ENCODE results near the gene RNF166. TPM values are rescaled to one million over a fixed set of nuclear protein-coding genes. Genes with fewer than 3 reads are reported as not detected.
A peak's percentile ranks its signal among the peaks of the same experiment; 100 is the strongest.

Gene RNF166
- total and polyA plus RNA-seq, 2 of the 13 experiments (the other 11 are each of a cell fraction or from before 2014, with no cell fraction given) = 21.4 to 23.0 TPM

DNA sequence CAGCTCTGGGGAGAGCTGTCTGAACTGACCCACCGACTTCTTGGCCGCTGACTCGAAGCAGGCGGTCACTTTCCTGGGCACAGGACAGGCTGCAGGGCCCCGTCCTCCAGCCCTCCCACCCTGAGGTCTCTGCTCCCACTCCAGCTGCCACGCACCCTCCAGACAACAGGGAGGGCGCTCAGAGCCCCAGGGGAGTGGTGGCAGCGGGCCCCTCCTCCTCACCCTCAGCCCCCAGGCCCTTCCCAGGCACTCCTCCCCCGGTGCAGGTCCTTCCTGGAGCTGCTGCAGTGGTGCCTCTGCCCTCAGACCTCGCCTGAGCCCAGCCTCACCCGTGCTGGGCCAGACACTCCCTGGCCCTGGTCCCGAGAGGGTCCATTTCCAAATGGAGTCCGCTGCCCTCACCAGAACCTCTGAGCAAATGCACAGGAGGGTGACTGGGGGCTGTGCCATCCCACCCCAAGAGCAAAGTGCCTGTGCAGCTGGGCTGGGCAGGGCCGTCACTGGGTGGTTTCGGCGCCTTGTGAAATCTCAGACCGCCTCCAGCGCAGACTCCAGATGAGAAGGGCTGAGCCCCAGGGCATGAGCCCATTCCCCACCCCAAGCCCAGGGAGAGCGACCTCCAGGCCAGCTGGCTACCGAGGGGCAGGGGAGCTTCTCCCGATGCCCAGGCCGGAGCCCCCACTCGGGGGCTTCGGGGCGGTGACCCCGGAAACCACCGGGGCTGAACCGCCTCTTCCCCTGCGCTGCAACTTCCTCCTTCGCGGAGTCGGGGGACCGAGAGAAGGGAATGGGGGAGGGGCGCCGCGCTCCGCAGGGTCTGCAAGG is 56.1 kb downstream of the RNF166 start (continued):
- TF ChIP-seq, protein P1, sequence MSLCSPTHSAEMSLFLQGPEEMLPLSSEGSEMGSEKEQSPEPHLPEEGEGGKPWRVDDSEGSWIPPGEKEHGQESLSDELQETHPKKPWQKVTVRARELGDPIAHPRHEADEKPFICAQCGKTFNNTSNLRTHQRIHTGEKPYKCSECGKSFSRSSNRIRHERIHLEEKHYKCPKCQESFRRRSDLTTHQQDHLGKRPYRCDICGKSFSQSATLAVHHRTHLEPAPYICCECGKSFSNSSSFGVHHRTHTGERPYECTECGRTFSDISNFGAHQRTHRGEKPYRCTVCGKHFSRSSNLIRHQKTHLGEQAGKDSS (CRISPR knock-in tag; IDR thresholded peaks at IDR 0.05; ENCODE audit: borderline replicate concordance, low read depth) = 0 out of 2 replicates have a peak, but pooled peaks have one; percentile 86
- TF ChIP-seq NR2C2 (CRISPR knock-in tag; IDR thresholded peaks at IDR 0.05; ENCODE audit: borderline replicate concordance) (peak; percentile 47; the same call in 1 of the 2 replicates), ZMYM4 (CRISPR knock-in tag; IDR thresholded peaks at IDR 0.05) (peak; percentile 13; the same call in 1 of the 2 replicates), CHCHD3 (CRISPR knock-in tag; IDR thresholded peaks at IDR 0.05) (0 out of 2 replicates have a peak, but pooled peaks have one; percentile 14), ZNF234 (CRISPR knock-in tag; conservative IDR thresholded peaks at IDR 0.05) (0 out of 2 replicates have a peak, but pooled peaks have one; percentile 8), CCDC6 (CRISPR knock-in tag; IDR thresholded peaks at IDR 0.05) (peak; percentile 53; the same call in 1 of the 2 replicates), MTF2 (CRISPR knock-in tag; IDR thresholded peaks at IDR 0.05; ENCODE audit: borderline replicate concordance) (0 out of 2 replicates have a peak, but pooled peaks have one; percentile 20), CEBPB (IDR thresholded peaks at IDR 0.05; ENCODE audit: borderline replicate concordance, low read depth, low read length) (peak; percentile 45; the same call in 1 of the 2 replicates), ZNF33B (CRISPR knock-in tag; IDR thresholded peaks at IDR 0.05) (no peak), KLF9 (CRISPR knock-in tag; IDR thresholded peaks at IDR 0.05; ENCODE audit: low read depth) (0 out of 2 replicates have a peak, but pooled peaks have one; percentile 29), HNRNPL (IDR thresholded peaks at IDR 0.05; ENCODE audit: low read depth, low read length) (peak; percentile 46), ISX (CRISPR knock-in tag; conservative IDR thresholded peaks at IDR 0.05) (no peak), ZSCAN29 (CRISPR knock-in tag; conservative IDR thresholded peaks at IDR 0.05) (0 out of 2 replicates have a peak, but pooled peaks have one; percentile 24), ZSCAN25 (CRISPR knock-in tag; IDR thresholded peaks at IDR 0.05) (peak; percentile 67), STAG1 (CRISPR knock-in tag; IDR thresholded peaks at IDR 0.05) (0 out of 2 replicates have a peak, but pooled peaks have one; percentile 6)
- TF ChIP-seq, protein P2, sequence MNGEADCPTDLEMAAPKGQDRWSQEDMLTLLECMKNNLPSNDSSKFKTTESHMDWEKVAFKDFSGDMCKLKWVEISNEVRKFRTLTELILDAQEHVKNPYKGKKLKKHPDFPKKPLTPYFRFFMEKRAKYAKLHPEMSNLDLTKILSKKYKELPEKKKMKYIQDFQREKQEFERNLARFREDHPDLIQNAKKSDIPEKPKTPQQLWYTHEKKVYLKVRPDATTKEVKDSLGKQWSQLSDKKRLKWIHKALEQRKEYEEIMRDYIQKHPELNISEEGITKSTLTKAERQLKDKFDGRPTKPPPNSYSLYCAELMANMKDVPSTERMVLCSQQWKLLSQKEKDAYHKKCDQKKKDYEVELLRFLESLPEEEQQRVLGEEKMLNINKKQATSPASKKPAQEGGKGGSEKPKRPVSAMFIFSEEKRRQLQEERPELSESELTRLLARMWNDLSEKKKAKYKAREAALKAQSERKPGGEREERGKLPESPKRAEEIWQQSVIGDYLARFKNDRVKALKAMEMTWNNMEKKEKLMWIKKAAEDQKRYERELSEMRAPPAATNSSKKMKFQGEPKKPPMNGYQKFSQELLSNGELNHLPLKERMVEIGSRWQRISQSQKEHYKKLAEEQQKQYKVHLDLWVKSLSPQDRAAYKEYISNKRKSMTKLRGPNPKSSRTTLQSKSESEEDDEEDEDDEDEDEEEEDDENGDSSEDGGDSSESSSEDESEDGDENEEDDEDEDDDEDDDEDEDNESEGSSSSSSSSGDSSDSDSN (CRISPR knock-in tag; IDR thresholded peaks at IDR 0.05) = peak; percentile 68; the same call in 1 of the 2 replicates
- TF ChIP-seq, protein P3, sequence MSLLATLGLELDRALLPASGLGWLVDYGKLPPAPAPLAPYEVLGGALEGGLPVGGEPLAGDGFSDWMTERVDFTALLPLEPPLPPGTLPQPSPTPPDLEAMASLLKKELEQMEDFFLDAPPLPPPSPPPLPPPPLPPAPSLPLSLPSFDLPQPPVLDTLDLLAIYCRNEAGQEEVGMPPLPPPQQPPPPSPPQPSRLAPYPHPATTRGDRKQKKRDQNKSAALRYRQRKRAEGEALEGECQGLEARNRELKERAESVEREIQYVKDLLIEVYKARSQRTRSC (CRISPR knock-in tag; IDR thresholded peaks at IDR 0.05; ENCODE audit: low read depth) = peak; percentile 84; the same call in 1 of the 2 replicates
- TF ChIP-seq, protein P4, sequence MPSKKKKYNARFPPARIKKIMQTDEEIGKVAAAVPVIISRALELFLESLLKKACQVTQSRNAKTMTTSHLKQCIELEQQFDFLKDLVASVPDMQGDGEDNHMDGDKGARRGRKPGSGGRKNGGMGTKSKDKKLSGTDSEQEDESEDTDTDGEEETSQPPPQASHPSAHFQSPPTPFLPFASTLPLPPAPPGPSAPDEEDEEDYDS (CRISPR knock-in tag; IDR thresholded peaks at IDR 0.05) = peak; percentile 57; the same call in 1 of the 2 replicates
- TF ChIP-seq, protein P5, sequence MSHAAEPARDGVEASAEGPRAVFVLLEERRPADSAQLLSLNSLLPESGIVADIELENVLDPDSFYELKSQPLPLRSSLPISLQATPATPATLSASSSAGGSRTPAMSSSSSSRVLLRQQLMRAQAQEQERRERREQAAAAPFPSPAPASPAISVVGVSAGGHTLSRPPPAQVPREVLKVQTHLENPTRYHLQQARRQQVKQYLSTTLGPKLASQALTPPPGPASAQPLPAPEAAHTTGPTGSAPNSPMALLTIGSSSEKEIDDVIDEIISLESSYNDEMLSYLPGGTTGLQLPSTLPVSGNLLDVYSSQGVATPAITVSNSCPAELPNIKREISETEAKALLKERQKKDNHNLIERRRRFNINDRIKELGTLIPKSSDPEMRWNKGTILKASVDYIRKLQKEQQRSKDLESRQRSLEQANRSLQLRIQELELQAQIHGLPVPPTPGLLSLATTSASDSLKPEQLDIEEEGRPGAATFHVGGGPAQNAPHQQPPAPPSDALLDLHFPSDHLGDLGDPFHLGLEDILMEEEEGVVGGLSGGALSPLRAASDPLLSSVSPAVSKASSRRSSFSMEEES (CRISPR knock-in tag; IDR thresholded peaks at IDR 0.05) = 0 out of 2 replicates have a peak, but pooled peaks have one; percentile 13
- TF ChIP-seq, protein P6, sequence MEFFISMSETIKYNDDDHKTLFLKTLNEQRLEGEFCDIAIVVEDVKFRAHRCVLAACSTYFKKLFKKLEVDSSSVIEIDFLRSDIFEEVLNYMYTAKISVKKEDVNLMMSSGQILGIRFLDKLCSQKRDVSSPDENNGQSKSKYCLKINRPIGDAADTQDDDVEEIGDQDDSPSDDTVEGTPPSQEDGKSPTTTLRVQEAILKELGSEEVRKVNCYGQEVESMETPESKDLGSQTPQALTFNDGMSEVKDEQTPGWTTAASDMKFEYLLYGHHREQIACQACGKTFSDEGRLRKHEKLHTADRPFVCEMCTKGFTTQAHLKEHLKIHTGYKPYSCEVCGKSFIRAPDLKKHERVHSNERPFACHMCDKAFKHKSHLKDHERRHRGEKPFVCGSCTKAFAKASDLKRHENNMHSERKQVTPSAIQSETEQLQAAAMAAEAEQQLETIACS (CRISPR knock-in tag; IDR thresholded peaks at IDR 0.05) = 0 out of 2 replicates have a peak, but pooled peaks have one; percentile 14
